Measurements from ENCODE around the gene TBX15.

Gene TBX15

DNA sequence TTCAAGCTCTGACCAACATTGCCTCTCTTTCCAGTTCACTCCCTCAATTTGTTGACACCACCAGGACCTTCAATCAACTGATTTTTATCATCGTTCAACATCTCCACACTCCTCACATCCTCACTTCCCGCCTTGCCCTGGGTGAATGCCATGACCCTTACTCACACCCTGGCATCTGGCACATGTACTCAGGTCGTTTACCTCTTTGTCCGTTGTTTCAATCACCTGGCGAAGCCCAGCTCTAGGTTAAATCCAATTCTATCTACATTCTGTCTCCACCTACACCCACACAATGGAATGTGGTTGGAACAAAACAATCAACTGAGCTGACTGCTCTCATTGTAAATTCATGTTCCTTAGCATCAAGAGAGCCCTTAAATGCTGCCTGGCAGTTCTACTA lies 24.2 kb upstream of the TBX15 start:
- Histone ChIP-seq H3F3A (ENCODE audit: insufficient read depth, low read length) (no peaks in the 10 kb centered on the region), H4K20me1 (ENCODE audit: insufficient read depth, low read length) (no peaks in the 10 kb centered on the region), H3K9me3 (replicated peaks; ENCODE audit: insufficient read depth, low read length) (no peaks in the 10 kb centered on the region), H3K4me3 (ENCODE audit: low read length) (no peak overlapping the region), H2AFZ (ENCODE audit: low read length) (no peak overlapping the region), H3K4me1 (ENCODE audit: low read length) (no peaks in the 10 kb centered on the region), H3K4me2 (ENCODE audit: low read depth, low read length) (no peak overlapping the region), H3K9ac (ENCODE audit: low read length) (no peak overlapping the region), H3K36me3 (replicated peaks; ENCODE audit: insufficient read depth, low read length) (no peaks in the 10 kb centered on the region), H3K9me2 (replicated peaks; ENCODE audit: insufficient read depth, low read length) (no peaks in the 10 kb centered on the region), H3K27me3 (replicated peaks; ENCODE audit: insufficient read depth, low read length) (no peaks in the 10 kb centered on the region), H3K79me2 (ENCODE audit: low read length) (no peaks in the 10 kb centered on the region), H3K27ac (ENCODE audit: low read length) (no peak overlapping the region)
- DNase-seq: no peak
- TF ChIP-seq EZH2 (optimal IDR thresholded peaks at IDR 0.05; ENCODE audit: low read depth, low read length) (no peak), EZH2phosphoT487 (IDR thresholded peaks at IDR 0.05; ENCODE audit: low read length) (no peak)
- TF ChIP-seq, protein P1, sequence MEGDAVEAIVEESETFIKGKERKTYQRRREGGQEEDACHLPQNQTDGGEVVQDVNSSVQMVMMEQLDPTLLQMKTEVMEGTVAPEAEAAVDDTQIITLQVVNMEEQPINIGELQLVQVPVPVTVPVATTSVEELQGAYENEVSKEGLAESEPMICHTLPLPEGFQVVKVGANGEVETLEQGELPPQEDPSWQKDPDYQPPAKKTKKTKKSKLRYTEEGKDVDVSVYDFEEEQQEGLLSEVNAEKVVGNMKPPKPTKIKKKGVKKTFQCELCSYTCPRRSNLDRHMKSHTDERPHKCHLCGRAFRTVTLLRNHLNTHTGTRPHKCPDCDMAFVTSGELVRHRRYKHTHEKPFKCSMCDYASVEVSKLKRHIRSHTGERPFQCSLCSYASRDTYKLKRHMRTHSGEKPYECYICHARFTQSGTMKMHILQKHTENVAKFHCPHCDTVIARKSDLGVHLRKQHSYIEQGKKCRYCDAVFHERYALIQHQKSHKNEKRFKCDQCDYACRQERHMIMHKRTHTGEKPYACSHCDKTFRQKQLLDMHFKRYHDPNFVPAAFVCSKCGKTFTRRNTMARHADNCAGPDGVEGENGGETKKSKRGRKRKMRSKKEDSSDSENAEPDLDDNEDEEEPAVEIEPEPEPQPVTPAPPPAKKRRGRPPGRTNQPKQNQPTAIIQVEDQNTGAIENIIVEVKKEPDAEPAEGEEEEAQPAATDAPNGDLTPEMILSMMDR (IDR thresholded peaks at IDR 0.05; ENCODE audit: low read length): no peak

DNA sequence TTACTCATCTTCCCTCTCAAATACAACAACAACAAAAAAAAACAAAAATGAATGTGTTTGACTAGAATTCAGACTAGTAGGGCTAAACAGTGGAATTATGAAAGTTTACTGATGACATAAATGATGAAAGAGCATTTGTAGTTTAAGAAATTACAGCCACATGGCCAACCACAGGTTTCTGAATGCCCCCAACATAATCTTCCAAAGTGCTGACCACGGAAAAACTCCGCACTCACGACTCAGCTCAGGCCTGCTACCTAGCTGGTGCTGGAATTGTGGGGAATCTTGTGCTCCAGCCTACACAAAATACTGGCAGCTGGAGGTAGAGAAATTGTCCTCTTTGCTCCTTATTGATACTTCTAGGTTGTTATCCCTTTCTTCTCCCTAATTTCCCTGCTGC lies 23.6 kb upstream of the TBX15 start:
- Histone ChIP-seq H3F3A (ENCODE audit: insufficient read depth, low read length) (no peaks in the 10 kb centered on the region), H3K27me3 (replicated peaks; ENCODE audit: insufficient read depth, low read length) (no peaks in the 10 kb centered on the region), H2AFZ (ENCODE audit: low read length) (no peak overlapping the region), H3K9me2 (replicated peaks; ENCODE audit: insufficient read depth, low read length) (no peaks in the 10 kb centered on the region), H3K4me3 (ENCODE audit: low read length) (no peak overlapping the region), H3K9me3 (replicated peaks; ENCODE audit: insufficient read depth, low read length) (no peaks in the 10 kb centered on the region), H3K4me1 (ENCODE audit: low read length) (no peaks in the 10 kb centered on the region), H3K36me3 (replicated peaks; ENCODE audit: insufficient read depth, low read length) (no peaks in the 10 kb centered on the region), H4K20me1 (ENCODE audit: insufficient read depth, low read length) (no peaks in the 10 kb centered on the region), H3K79me2 (ENCODE audit: low read length) (no peaks in the 10 kb centered on the region), H3K9ac (ENCODE audit: low read length) (no peak overlapping the region), H3K27ac (ENCODE audit: low read length) (no peak overlapping the region), H3K4me2 (ENCODE audit: low read depth, low read length) (no peak overlapping the region)
- no peak for DNase-seq
- TF ChIP-seq EZH2 (optimal IDR thresholded peaks at IDR 0.05; ENCODE audit: low read depth, low read length) (no peak), EZH2phosphoT487 (IDR thresholded peaks at IDR 0.05; ENCODE audit: low read length) (no peak)
- TF ChIP-seq, protein P1 (IDR thresholded peaks at IDR 0.05; ENCODE audit: low read length): no peak

DNA sequence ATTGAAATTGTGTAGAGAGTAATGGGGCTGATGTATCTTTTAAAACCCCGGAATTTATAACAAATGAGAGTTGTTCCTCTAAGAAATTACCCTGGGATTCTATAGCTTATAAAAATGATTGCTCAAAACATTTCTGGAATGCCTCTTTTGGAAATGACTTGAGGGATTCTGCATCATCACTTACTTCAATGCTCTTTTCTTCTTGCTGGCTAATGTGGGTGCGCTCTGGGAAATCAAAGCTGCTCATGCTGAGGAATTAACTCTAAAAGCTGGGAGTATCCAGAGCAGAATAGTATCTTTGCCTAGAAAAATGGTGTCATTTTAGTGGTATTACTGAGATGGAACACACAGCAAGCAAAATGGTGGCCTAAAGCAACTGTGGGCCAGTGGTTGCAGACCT lies 23.0 kb upstream of the TBX15 start:
- Histone ChIP-seq H3K9ac (ENCODE audit: low read length) (no peak overlapping the region), H3K27me3 (replicated peaks; ENCODE audit: insufficient read depth, low read length) (no peaks in the 10 kb centered on the region), H2AFZ (ENCODE audit: low read length) (no peak overlapping the region), H3K9me3 (replicated peaks; ENCODE audit: insufficient read depth, low read length) (no peaks in the 10 kb centered on the region), H3K79me2 (ENCODE audit: low read length) (no peaks in the 10 kb centered on the region), H3K4me2 (ENCODE audit: low read depth, low read length) (no peak overlapping the region), H3K4me3 (ENCODE audit: low read length) (no peak overlapping the region), H3F3A (ENCODE audit: insufficient read depth, low read length) (no peaks in the 10 kb centered on the region), H4K20me1 (ENCODE audit: insufficient read depth, low read length) (no peaks in the 10 kb centered on the region), H3K9me2 (replicated peaks; ENCODE audit: insufficient read depth, low read length) (no peaks in the 10 kb centered on the region), H3K27ac (ENCODE audit: low read length) (no peak overlapping the region), H3K36me3 (replicated peaks; ENCODE audit: insufficient read depth, low read length) (no peaks in the 10 kb centered on the region), H3K4me1 (ENCODE audit: low read length) (no peaks in the 10 kb centered on the region)
- DNase-seq: no peak
- TF ChIP-seq EZH2 (optimal IDR thresholded peaks at IDR 0.05; ENCODE audit: low read depth, low read length) (no peak), EZH2phosphoT487 (IDR thresholded peaks at IDR 0.05; ENCODE audit: low read length) (no peak)
- TF ChIP-seq, protein P1 (IDR thresholded peaks at IDR 0.05; ENCODE audit: low read length): no peak
